Erythroblast (primary cell): ENCODE measurements around the gene PMF1.

Experiments
- GATA1 ChIP-seq: IDR thresholded peaks from 2 replicates; pipeline ENCODE4 v1.6.1; 2011; ENCODE audit warnings: low read depth, mild to moderate bottlenecking, control low read depth, low read length, moderate library complexity
- POLR2A ChIP-seq: IDR thresholded peaks from 2 replicates; pipeline ENCODE4 v1.6.1; 2011; ENCODE audit warnings: mild to moderate bottlenecking, low read length

GRCh38 chr1:156246781-156247459, 34.1 kb downstream of the PMF1 start:
- TF ChIP-seq POLR2A: no peak
- no peak for TF ChIP-seq GATA1
